Activated CD4-positive, alpha-beta T cell treated with anti-CD3 and anti-CD28 coated beads for 4 hours (primary cell): ENCODE data around the gene C1orf116.

Experiments used
- DNase-seq, 2 donors: peaks; one replicate each; pipeline ENCODE4 v3.0.0-alpha.2; 2020

C1orf116 gene

DNA sequence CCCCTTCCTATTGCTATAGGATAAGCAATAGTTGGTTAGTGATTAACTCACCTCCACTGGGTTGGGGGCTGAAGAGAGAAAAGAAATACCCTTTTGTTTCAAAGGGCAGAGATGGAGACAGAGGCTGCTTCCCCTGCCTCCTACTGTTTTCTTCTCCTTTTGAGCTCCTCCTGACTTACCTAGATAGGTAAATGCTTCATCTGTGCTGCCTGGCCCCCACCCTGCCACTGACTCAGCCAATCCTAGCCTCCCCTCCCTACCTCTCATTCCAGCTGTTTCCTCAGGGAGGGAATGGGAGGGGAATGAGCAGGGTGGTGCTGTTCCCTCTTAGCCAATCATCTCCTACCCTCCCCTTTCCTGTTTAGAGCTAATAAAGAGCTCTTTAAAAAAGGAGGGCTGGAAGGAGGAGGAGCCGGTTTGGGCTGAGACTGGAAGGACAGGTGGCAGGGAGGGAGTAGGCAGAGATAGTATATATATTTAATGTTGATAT lies at the start of gene C1orf116:
TSS of gene C1orf116 (minus strand) at position 229 of the 490 bp plus-strand sequence. CDS start 5,158 bp downstream, outside the sequence.
- DNase-seq: no peak

DNA sequence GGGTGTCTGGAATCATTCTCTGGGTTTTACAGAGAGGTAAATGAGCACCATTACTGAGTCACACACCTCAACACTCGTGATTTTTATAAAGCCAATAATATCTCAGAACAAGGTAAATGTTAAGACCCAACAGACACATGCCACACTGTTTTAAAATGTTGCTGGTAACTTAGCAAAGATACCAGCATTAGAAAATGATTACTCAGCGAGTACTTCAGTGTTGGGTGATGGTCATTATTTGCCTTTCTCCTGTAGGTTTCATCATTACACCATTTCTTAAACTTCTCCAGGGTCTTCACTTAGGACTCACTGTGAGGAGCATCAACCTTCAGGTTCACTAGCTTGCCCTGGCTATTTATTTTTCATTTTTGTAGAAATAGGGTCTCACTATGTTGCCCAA lies 49.2 kb upstream of the C1orf116 start:
- DNase-seq: no peak

GRCh38 chr1:207081088-207081487 lies 48.5 kb upstream of the C1orf116 start:
- no peak for DNase-seq

GRCh38 chr1:207079706-207080241 lies 47.2 kb upstream of the C1orf116 start:
- DNase-seq: no peak

- DNase-seq: no peak
These were observed 46.1 kb upstream of the C1orf116 start for GRCh38 chr1:207078578-207079132.

DNA sequence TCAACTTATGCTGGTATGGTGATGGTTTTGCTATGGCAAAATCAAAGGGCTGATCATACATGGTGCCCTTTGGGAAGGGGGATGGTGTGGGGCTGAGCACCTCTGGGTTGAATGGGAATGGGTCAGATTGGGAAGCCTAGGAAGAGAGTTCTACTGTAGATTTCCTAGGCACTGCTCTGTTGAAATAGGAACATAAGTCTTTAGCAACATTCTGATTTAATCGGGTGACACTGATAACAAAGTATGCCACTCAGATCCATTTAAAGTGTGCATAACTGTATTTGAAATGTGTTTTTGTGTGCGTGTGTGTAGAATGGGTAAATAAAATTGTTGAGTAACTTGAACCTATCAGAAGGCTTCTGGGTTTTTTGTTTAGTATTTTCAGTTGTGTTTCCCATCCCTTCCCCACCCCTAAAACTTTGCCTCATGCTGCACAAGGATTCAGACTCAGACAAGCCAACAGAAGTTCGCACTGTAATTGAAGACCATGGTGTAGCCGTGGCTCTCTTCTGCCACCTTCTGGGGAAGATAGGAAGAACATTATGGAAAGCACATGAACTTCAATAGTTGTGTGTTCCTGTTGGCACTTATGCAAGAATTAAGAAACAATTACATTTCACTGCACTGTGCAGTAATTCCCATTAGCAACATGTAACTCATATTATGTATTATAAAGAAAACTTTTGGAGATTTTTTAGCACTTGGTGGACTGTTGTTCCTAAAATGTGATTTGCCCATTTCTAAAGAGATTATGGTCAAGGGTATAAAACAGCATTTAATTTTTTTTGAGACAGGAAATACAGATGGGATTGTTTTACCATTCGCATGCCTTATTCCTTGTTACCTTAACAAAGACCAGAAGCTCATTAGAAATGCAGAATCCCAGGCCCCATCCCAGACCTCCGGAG lies 45.2 kb upstream of the C1orf116 start:
- DNase-seq: peak; percentile 44 to 75

- no peak for DNase-seq
These were observed 44.5 kb upstream of the C1orf116 start for GRCh38 chr1:207077012-207077411.

- DNase-seq: no peak
These were observed 43.8 kb upstream of the C1orf116 start for GRCh38 chr1:207076181-207076955.

DNA sequence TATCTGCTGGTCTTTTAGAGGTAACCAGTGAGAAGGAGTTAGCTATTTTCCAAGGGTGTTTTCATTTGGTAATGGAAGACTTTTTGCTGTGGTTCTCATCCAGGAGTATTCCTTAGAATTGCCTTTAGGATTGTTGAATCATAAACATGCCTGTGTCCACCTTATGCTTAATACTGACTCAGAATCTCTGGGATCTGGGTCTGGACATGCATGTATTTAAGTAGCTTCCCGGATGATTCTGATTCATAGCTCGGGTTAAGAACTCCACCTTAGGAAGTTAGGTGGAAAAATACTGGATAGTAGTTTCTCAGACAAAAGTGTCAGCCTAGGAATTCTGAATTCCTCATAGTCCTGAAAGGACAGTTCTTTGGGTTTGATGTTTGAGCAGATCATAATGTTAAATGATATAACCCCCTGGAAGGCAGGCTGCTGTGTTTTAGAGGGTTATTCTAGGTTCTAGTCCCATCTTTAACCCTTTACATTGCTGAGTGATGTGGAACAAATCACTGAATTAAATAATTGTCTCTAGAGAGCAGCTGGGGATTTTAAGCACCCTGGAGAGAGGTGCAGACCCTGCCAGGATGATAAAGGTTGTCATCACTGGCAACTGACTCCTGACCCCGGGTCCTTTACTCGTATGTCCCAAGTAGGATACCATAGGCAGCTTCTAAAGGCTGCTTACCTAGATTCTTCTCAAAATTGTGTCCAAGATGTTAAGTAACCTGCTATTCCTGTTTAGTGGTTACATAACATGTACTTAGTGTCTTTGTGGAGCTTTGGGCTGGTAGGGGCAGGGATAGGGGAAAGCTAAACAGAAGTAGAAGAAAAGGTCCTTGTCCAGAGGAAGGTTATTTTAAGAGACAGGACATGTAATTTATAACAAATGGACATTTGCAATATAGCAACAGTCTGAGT lies 41.6 kb upstream of the C1orf116 start:
- DNase-seq: no peak

GRCh38 chr1:207072233-207072632 lies 39.7 kb upstream of the C1orf116 start:
- no peak for DNase-seq

DNA sequence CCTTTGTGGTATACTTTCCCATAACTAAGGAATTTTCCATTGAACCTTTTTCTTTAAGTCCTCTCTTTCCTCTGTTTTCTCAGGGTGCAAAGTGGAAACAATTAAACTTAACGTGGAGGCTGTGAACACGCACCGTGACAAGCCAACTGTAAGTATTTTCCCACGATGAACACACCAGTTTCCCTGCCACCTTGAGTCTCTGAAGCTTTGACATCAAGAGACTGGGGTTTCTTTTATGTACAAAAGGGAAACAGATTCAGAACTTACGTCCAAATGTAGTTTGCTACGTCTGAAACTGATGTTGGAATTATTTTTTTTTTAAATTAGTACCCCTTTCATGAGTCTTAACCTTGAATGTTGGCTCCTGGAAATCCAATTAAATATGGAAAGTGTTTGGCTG lies 38.9 kb upstream of the C1orf116 start:
- no peak for DNase-seq

GRCh38 chr1:207070811-207071210 lies 38.3 kb upstream of the C1orf116 start:
- no peak for DNase-seq

GRCh38 chr1:207069858-207070506 lies 37.4 kb upstream of the C1orf116 start:
- no peak for DNase-seq

DNA sequence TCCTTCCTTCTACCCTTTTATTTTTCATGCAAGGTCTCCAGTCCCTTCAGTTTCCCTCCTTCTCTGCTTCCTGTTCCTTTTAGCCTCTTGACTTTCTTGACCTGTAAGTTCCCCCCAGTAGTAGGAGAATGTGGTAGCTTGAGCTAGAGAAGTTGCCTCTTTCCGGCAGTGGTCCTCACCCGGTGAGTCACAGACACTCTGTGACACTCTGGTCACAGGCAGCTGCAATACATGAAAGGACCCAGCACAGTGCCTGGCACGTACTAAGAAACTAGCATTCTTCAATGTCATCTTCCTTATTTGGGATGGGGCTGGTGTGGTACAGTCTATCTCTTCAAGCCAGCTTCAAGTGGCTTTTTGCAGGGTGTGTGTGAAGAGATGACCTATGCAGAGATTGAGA lies 36.5 kb upstream of the C1orf116 start:
- no peak for DNase-seq

GRCh38 chr1:207067665-207068064 lies 35.1 kb upstream of the C1orf116 start:
- DNase-seq: no peak

DNA sequence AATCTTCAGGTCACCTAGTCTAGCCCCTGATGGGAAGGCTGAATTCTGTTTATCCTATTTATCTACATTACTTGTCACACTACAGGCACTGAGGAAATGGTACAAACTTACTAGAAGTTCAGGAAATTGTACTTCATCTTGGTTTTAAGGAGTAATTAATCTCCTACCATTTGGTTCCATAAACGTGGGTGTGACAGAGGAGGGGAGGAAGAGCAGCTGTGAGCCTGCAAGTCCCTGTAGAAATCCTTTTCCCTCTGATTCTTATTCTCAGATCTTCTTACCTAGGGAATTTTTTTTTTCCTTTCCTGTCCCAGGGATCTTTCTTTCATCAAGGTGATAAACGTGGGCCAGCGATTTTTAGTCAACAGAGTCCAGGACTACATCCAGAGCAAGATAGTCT lies 34.6 kb upstream of the C1orf116 start:
- no peak for DNase-seq

DNA sequence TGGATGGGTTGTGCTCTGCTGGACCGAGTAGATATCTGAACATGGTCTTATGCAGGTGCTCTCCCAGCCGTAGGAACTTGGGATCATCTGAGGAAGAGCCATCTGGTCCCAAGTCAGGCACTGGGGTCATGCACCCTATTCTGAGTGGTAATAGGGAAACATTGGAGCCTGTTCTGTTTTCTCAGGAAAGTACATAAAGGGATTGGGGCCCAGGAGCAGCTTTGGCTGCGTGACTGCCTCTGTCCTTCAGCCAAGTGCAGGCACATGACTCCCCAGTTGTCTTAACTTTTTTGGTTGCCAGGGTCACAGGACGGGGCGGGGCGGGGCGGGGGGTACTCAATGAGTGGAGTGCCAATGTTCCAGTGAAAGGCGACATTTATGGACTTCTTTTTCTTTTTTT lies 32.0 kb upstream of the C1orf116 start:
- no peak for DNase-seq

GRCh38 chr1:207063014-207063413 lies 30.5 kb upstream of the C1orf116 start:
- DNase-seq: no peak

GRCh38 chr1:207062058-207062457 lies 29.5 kb upstream of the C1orf116 start:
- DNase-seq: no peak

GRCh38 chr1:207060596-207060995 lies 28.0 kb upstream of the C1orf116 start:
- no peak for DNase-seq

DNA sequence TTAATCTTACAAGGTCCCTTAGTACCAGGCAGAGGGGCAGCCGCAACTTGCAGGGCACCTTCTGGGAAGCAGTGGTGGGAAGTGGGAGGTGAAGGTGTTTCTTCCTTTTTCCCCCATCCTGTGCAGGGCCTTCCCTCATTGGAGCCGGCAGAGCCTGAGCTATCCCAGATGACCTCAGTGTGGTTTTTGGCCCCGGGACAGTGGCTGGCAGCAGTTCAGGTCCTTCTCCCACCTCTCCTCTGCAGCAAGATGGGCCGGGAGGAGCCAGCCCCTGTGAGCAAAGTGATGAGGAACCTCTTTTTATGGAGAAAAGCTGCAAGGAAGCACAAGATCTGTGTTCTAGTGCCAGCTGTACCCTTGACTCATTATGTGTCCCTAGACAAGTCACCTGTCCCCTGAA lies 27.3 kb upstream of the C1orf116 start:
- DNase-seq: no peak
